Endodermal cell (in vitro differentiated cells): ENCODE data around the gene ARHGEF12. TPM values are rescaled to one million over a fixed set of nuclear protein-coding genes. Genes with fewer than 3 reads are reported as not detected.

ENCODE experiments used
- DNase-seq: peaks from one replicate; pipeline ENCODE4 v3.0.0-alpha.2; 2017
- H3K27ac ChIP-seq: 2 replicates; pipeline ENCODE4 v1.5.1; 2013; ENCODE audit warnings: mild to moderate bottlenecking, low read depth, low read length, moderate library complexity
- H3K27me3 ChIP-seq: 2 replicates; pipeline ENCODE4 v1.6.1; 2013; ENCODE audit warnings: mild to moderate bottlenecking, low read length, moderate library complexity; ENCODE audit not compliant: insufficient read depth, control insufficient read depth, poor library complexity, severe bottlenecking
- H3K36me3 ChIP-seq: 2 replicates; pipeline ENCODE4 v1.7.0; 2013; ENCODE audit warnings: mild to moderate bottlenecking, low read length, moderate library complexity; ENCODE audit not compliant: control insufficient read depth, insufficient read depth
- H3K4me1 ChIP-seq: one replicate; pipeline ENCODE4 v1.7.0; 2013; ENCODE audit warnings: low read length; ENCODE audit not compliant: control insufficient read depth, insufficient read depth
- H3K4me3 ChIP-seq: 2 replicates; pipeline ENCODE4 v1.5.1; 2013; ENCODE audit warnings: mild to moderate bottlenecking, low read length, moderate library complexity
- H3K9ac ChIP-seq: 2 replicates; pipeline ENCODE4 v1.6.1; 2013; ENCODE audit warnings: mild to moderate bottlenecking, low read length, moderate library complexity; ENCODE audit not compliant: poor library complexity, severe bottlenecking; ENCODE audit errors: extremely low read depth
- H3K9me3 ChIP-seq: 2 replicates; pipeline ENCODE4 v1.6.1; 2013; ENCODE audit warnings: mild to moderate bottlenecking, low read length, moderate library complexity; ENCODE audit not compliant: control insufficient read depth
- H3K27ac Mint-ChIP-seq: 2 replicates; pipeline ENCODE4 v1.8.0; 2020; ENCODE audit warnings: mixed read lengths
- H3K27me3 Mint-ChIP-seq: 2 replicates; pipeline ENCODE4 v1.8.0; 2021; ENCODE audit warnings: mild to moderate bottlenecking, mixed read lengths; ENCODE audit not compliant: insufficient read depth
- H3K36me3 Mint-ChIP-seq: 2 replicates; pipeline ENCODE4 v1.8.0; 2020; ENCODE audit warnings: low read depth, mixed read lengths
- H3K4me1 Mint-ChIP-seq: 2 replicates; pipeline ENCODE4 v1.8.0; 2020; ENCODE audit warnings: mixed read lengths
- H3K4me3 Mint-ChIP-seq: 2 replicates; pipeline ENCODE4 v1.8.0; 2020; ENCODE audit warnings: mild to moderate bottlenecking, moderate library complexity, mixed read lengths
- H3K9me3 Mint-ChIP-seq: 2 replicates; pipeline ENCODE4 v1.8.0; 2020; ENCODE audit warnings: mild to moderate bottlenecking, mixed read lengths
- WGBS, 2 experiments: methylation state at CpG; one replicate each; pipeline versions ENCODE4 v1.1.5 to v1.1.7; 2013; ENCODE audit warnings: missing lambda C conversion rate in 2 of 2, mixed read lengths in 1 of 2; ENCODE audit not compliant: insufficient coverage in 1 of 2, insufficient read length in 1 of 2; 5-methylcytosine and 5-hydroxymethylcytosine counted together
- total RNA-seq, 2 donors: library from RNA; stranded (reverse); fragmentation: NEBNext Ultra II Directional in 1 of 2; extraction: Animal tissue kit (Norgen Biotek cat#: 25700) in 1 of 2; gene quantifications; 2 replicates in 1 of 2; 3 replicates in 1 of 2; pipeline ENCODE4 v1.2.1, GENCODE V29; 2021
- TF ChIP-seq, protein P1 (sequence below): fragments of 200-600 bp; sonication (generic); conservative IDR thresholded peaks from 2 replicates; pipeline ENCODE4 v1.5.0; 2021; ENCODE audit warnings: antibody characterized with exemption, mild to moderate bottlenecking

ARHGEF12 gene
- total RNA-seq, 2 donors from 2014 or later: 35.3 to 38.7 TPM

DNA sequence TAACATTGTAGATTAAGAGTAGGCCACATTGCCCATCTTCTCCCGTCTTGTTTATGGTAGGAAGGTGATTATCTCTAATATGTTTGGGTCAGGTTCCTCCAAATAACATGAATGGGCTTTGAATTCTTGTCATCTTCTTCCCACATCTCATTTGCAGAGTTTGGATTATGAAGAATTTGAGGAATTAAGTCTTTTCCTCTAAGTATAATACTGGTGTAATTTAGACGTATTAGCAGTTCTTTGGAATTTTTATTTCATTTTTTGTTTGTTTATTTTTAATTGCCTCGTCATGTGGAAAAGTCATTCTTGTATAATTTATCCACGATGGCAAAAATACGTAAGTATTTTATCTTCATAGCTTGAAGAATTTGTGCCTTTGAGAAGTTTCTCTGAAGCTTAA is 73.4 kb downstream of the ARHGEF12 start:
- no peaks in the 10 kb centered on the region for H3K36me3 ChIP-seq
- peaks cover 2% of the 10 kb centered on the region for H3K4me1 Mint-ChIP-seq
- no peaks in the 10 kb centered on the region for H3K9me3 ChIP-seq
- no peaks in the 10 kb centered on the region for H3K4me1 ChIP-seq
- no peak overlapping the region for H3K4me3 Mint-ChIP-seq
- H3K27ac Mint-ChIP-seq: no peak overlapping the region
- no peaks in the 10 kb centered on the region for H3K27me3 Mint-ChIP-seq
- no peak for DNase-seq
- H3K27me3 ChIP-seq: no peaks in the 10 kb centered on the region
- no peak overlapping the region for H3K9ac ChIP-seq
- no peaks in the 10 kb centered on the region for H3K9me3 Mint-ChIP-seq
- H3K27ac ChIP-seq: no peak overlapping the region
- H3K4me3 ChIP-seq: no peak overlapping the region
- WGBS, 2 experiments: 92 to 98% methylated on average over 3 to 5 of the region's 5 CpGs
- TF ChIP-seq, protein P1, sequence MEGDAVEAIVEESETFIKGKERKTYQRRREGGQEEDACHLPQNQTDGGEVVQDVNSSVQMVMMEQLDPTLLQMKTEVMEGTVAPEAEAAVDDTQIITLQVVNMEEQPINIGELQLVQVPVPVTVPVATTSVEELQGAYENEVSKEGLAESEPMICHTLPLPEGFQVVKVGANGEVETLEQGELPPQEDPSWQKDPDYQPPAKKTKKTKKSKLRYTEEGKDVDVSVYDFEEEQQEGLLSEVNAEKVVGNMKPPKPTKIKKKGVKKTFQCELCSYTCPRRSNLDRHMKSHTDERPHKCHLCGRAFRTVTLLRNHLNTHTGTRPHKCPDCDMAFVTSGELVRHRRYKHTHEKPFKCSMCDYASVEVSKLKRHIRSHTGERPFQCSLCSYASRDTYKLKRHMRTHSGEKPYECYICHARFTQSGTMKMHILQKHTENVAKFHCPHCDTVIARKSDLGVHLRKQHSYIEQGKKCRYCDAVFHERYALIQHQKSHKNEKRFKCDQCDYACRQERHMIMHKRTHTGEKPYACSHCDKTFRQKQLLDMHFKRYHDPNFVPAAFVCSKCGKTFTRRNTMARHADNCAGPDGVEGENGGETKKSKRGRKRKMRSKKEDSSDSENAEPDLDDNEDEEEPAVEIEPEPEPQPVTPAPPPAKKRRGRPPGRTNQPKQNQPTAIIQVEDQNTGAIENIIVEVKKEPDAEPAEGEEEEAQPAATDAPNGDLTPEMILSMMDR: no peak
- peaks cover 10% of the 10 kb centered on the region for H3K36me3 Mint-ChIP-seq

DNA sequence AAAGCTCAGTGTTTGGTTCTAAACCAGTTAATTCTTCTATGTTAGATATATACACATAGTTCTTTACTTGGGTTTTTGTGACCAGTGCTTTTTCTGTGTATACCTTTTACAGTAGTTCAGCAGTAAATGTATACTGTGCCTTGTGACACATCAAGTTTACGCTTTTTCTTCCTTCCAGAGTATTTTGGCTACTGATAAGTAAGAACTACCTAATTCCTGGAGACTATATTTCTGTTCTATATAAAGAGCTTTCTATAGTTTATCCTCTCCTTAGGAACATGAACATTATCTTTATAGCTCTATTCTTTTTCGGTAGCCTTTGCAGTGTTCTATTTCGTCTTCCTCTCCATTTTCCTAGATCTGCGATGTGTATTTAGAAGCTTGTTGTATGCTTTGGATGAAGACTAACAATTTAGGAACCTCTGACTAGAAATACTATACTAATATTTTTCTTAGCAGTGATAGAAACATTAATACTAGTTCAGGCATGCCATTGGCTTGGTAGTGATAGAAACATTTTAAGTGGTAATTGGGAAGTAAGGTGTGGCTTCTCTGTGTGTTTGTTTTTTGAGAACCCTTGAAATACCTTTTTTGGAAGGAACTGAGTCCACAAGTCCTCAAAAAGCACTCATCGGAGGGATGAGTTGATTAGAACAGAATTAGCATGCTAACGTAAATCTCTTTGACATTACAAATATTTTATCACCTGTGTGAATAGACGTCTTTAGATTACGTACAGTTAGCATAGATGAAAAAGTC is 74.6 kb downstream of the ARHGEF12 start:
- no peak overlapping the region for H3K27ac ChIP-seq
- H3K9me3 ChIP-seq: no peaks in the 10 kb centered on the region
- Mint-ChIP-seq H3K36me3 (peaks cover 10% of the 10 kb centered on the region), H3K4me1 (no peaks in the 10 kb centered on the region), H3K4me3 (no peak overlapping the region), H3K27ac (no peak overlapping the region), H3K9me3 (no peaks in the 10 kb centered on the region), H3K27me3 (no peaks in the 10 kb centered on the region)
- no peaks in the 10 kb centered on the region for H3K36me3 ChIP-seq
- H3K9ac ChIP-seq: no peak overlapping the region
- WGBS, 2 experiments: 95 to 96% methylated on average over 5 to 6 of the region's 8 CpGs
- DNase-seq: no peak
- no peaks in the 10 kb centered on the region for H3K27me3 ChIP-seq
- H3K4me1 ChIP-seq: no peaks in the 10 kb centered on the region
- no peak overlapping the region for H3K4me3 ChIP-seq
- TF ChIP-seq, protein P1: no peak

DNA sequence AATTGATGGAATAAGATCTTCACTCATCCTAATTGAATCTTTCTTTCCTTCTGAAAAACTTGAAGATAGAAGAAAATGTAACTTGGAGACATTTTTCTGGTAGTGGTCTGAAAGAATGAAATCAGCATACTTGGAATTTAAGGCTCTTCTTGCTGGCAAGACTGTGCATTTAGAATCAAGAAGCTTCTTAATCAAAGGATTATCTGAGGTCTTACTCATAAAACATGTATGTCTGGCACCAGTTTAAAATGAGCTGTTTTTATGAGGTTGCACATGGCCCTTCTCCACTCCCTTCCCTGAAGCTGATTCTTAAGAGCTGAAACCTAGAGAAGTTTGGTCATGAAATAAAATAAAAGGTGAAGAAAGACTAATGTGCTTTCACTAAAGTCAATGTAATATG is 77.3 kb downstream of the ARHGEF12 start:
- no peaks in the 10 kb centered on the region for H3K4me1 Mint-ChIP-seq
- H3K36me3 ChIP-seq: peaks cover 5% of the 10 kb centered on the region
- no peak overlapping the region for H3K9ac ChIP-seq
- no peaks in the 10 kb centered on the region for H3K4me1 ChIP-seq
- TF ChIP-seq, protein P1: no peak
- H3K27me3 Mint-ChIP-seq: no peaks in the 10 kb centered on the region
- H3K4me3 Mint-ChIP-seq: no peak overlapping the region
- H3K9me3 Mint-ChIP-seq: no peaks in the 10 kb centered on the region
- no peak overlapping the region for H3K4me3 ChIP-seq
- H3K36me3 Mint-ChIP-seq: peaks cover 22% of the 10 kb centered on the region
- no peaks in the 10 kb centered on the region for H3K27me3 ChIP-seq
- no peak for DNase-seq
- no peak overlapping the region for H3K27ac Mint-ChIP-seq
- H3K9me3 ChIP-seq: no peaks in the 10 kb centered on the region
- H3K27ac ChIP-seq: no peak overlapping the region
